GM12873 (cell line): ENCODE measurements around the gene TLR8.

Experiments
- TF ChIP-seq, protein P1 (sequence below): IDR thresholded peaks from 2 replicates; pipeline ENCODE4 v1.5.1; 2012; ENCODE audit warnings: low read depth, mild to moderate bottlenecking, moderate library complexity, low read length, control low read depth; ENCODE audit not compliant: insufficient read depth; ENCODE audit errors: missing control alignments

TLR8 gene

DNA sequence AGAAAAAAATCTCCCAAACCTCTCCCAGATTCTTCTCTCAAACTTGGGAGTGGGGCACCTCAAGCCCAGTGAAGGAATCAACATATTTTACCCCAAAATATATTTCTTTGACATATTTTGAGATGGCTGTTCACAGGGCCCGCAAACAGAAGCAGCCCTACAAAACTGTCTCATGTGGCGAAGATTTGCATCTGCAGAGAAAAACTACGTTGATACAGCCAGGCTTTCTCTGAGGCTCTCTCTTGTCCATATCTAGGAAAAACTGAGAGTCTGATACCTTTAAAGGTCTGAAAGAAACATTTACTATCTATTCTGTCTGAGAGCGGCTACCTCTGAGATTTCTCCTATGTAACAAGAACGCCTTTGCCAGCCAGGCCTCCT lies 45.2 kb downstream of the TLR8 start:
- TF ChIP-seq, protein P1, sequence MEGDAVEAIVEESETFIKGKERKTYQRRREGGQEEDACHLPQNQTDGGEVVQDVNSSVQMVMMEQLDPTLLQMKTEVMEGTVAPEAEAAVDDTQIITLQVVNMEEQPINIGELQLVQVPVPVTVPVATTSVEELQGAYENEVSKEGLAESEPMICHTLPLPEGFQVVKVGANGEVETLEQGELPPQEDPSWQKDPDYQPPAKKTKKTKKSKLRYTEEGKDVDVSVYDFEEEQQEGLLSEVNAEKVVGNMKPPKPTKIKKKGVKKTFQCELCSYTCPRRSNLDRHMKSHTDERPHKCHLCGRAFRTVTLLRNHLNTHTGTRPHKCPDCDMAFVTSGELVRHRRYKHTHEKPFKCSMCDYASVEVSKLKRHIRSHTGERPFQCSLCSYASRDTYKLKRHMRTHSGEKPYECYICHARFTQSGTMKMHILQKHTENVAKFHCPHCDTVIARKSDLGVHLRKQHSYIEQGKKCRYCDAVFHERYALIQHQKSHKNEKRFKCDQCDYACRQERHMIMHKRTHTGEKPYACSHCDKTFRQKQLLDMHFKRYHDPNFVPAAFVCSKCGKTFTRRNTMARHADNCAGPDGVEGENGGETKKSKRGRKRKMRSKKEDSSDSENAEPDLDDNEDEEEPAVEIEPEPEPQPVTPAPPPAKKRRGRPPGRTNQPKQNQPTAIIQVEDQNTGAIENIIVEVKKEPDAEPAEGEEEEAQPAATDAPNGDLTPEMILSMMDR: no peak

DNA sequence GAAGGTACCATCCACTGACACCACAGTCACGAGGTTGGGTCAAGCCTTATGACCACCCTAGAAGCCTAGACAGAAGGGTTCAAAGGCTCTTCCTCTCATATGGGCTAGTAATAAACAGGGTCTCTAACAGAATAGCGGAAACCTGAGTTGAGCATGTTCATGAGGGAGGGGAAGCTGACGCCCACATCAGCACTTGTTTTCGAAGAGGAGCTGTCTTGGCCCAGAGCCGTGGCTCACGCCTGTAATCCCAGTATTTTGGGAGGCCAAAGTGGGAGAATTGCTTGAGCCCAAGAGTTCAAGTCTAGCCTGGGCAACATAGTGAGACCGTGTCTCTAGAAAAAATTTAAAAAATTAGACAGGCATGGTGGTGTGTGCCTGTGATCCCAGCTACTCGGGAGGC lies 47.0 kb downstream of the TLR8 start:
- TF ChIP-seq, protein P1: no peak

DNA sequence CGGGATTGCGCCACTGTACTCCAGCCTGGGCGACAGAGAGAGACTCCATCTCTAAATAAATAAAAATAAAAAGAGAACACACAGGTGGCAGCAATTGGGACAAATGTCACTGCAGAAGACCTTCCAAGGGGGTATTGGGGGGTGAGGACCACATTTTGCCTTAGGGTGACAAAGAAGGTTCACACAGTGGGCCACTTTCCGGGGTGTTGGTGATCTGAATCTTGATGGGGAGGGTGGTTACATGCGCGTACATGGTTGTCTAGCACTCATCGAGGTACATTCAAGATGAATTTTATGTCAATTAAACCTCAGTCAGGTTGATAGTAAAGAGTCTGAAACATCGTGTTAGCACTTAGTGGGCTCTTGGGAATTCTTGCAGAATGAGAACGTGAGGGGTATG lies 48.0 kb downstream of the TLR8 start:
- TF ChIP-seq, protein P1: no peak

DNA sequence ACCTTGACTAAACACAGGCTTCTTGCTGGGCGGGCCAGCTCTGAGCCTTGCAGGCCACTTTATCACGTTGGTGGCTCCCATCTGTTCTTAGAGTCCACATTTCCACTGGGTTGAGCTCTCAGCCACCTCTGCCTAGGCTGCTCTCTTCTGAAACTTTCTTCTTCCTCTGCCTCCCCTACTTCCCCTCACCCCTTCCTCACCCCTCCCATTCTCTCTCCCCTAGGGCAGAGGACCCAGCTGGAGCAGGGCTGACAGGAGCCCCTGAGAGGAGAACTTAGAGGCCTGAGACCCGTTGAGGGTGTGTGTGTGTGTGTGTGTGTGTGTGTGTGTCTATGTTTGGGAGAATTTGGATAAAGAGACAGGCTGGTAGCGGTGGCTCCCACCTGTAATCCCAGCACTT lies 48.6 kb downstream of the TLR8 start:
- TF ChIP-seq, protein P1: no peak

DNA sequence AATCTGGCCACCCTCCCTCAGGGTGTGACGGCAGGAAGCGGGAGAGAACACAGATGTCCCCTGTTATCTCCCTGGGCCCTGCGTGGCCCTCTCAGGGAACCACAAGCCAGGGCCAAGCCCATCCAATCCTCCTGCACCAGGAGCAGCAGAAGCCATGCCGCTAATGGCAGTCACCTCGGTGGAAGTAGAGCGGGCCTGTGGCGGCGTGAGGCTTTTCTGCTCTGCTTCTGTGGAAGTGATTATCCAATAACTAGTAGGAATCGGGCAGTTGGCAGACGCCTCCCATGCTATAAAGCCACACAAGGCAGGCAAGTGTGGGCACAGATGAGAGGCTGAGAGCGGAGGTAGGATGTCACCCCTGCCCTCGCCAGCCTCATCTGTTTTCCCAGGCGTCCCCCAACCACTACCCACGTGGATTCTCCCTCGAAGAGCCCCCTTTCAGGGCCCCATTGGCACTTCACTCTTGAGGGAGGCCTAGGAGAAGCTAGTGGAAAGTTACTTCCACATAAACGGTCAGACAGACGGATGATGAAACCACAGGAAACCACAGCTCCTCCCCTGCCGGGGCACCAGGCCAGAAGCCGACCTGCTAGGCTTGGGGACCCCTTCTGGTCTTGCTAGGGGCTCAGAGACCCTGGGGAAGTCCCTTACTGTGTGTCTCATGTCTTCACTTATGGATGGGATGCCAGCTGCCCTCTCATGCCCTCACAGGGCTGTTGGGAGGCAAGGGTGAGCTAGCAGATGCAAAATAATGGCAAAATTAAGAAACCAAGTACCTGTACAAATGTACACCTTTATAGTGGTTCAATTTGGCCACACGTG lies 49.7 kb downstream of the TLR8 start:
- TF ChIP-seq, protein P1: no peak

DNA sequence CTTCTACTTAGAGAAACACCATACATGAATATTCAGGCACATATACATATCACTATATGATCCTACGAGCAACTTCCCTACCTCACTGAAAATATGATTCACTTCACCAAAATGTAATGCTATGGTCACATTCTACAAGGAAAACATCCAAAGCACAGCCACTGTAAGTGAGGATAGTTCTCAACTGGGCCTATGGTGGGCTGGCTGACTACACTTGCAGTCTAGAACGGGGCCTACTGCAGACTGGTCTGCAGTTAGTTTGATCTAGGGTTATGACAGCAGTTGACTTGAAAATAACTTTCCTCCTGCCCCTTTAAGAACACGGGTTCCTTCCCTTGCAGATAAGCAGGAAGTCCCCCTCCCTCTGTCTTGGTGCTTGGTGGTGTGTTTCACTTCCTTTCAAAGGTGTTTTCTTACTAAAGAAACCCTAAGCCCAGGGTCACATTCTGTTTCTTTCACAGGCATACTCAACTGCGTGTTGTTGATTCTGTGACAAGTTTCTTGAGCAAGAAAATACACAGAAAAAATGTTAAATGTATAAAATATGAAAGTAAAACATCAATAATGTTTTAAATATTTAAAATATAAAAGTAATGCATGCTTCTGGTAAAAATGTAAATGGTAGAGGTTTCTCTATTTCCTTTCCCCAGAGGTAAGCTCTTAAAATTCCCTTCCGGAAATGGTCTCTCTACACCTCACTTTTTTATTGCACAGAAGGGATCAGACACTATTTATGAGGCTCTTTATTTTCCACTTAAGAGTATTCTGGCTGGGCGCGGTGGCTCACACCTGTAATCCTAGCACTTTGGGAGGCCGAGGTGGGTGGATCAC lies 50.5 kb downstream of the TLR8 start:
- TF ChIP-seq, protein P1: no peak

DNA sequence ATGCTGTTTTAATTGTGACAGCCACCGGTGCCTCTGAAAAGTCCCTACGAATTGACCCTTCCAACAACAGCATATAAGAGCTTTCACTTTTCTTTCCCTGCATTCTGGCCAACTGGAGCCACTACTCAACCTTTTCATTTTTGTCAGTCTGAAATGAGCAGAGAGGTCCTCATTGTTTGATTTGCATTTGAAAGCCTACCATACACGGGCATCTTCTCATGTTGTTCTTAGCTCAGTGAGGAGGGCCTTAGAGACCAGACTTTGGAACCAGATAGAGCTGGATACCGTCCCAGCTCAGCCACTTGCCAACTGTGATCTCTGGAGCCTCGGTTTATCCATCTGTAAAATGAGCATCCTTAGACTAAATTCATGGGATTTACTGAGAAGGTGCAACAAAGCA lies 51.6 kb downstream of the TLR8 start:
- TF ChIP-seq, protein P1: no peak
